ENCODE data around the gene MLF2.
A peak's percentile ranks its signal among the peaks of the same experiment; 100 is the strongest.

The MLF2 gene

GRCh38 chr12:6784296-6784695, 31.4 kb upstream of the MLF2 start:
- Histone ChIP-seq H3K36me3 (ENCODE audit: insufficient read depth, low read length) (no peaks in the 10 kb centered on the region), H3K4me1 (ENCODE audit: insufficient read depth, low read length) (peaks cover 24% of the 10 kb centered on the region), H3K4me3 (ENCODE audit: low read length) (no peak overlapping the region), H3K9me3 (ENCODE audit: low read length) (no peaks in the 10 kb centered on the region), H3K27me3 (ENCODE audit: insufficient read depth, low read length) (no peaks in the 10 kb centered on the region), H2AFZ (ENCODE audit: low read depth, low read length) (no peak overlapping the region)

- Histone ChIP-seq H3K9me3 (ENCODE audit: low read length) (no peaks in the 10 kb centered on the region), H3K4me1 (ENCODE audit: insufficient read depth, low read length) (peaks cover 27% of the 10 kb centered on the region)
Observed at GRCh38 chr12:6783828-6784227, 30.9 kb upstream of the MLF2 start.

DNA sequence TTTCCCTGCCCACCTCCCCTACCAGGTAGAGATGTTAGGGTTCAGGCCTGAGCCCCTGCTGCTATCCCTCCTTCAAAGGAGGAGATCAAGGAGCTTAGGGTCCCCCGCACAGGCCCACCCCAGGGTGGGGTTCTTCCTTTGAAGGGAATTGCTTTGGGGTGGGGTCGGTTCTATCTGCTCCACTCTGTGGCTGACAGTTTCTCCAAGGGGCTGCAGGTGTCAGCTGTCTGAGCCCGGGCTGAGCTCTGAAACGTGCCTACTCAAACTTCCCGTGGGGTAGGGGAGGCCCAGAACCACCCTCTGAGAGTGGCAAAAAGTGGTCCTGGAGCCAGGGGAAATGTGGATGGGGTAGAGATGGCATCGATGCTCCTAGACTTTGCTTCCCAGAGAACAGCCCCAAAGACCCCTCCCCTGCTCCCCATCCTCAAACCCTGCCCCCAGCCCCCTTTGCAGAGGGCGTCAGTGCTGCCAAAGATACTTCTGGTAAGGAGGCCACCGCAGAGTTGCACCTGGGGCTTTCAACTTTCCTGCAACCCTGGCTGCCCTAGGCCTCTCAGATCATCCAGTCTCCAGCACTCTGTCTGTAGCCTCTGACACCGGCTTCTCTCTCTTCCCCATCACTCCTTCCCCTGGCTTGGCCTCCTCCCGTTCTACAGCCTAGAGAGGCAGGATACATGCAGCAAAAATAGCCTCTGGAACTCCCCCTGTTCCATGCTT, 30.1 kb upstream of the MLF2 start:
- H3K4me1 ChIP-seq (ENCODE audit: insufficient read depth, low read length): peaks cover 35% of the 10 kb centered on the region

More at GRCh38 chr12:6783828-6784227, 30.9 kb upstream of the MLF2 start:
- H3K4me3 ChIP-seq (ENCODE audit: low read length): no peak overlapping the region
- no peaks in the 10 kb centered on the region for H3K36me3 ChIP-seq (ENCODE audit: insufficient read depth, low read length)
- no peak overlapping the region for H2AFZ ChIP-seq (ENCODE audit: low read depth, low read length)
- H3K27me3 ChIP-seq (ENCODE audit: insufficient read depth, low read length): no peaks in the 10 kb centered on the region

GRCh38 chr12:6782119-6782518, 29.2 kb upstream of the MLF2 start:
- Histone ChIP-seq H3K4me3 (ENCODE audit: low read length) (no peak overlapping the region), H2AFZ (ENCODE audit: low read depth, low read length) (no peak overlapping the region), H3K4me1 (ENCODE audit: insufficient read depth, low read length) (peaks cover 39% of the 10 kb centered on the region)

More for the DNA sequence above, 30.1 kb upstream of the MLF2 start:
- Histone ChIP-seq H2AFZ (ENCODE audit: low read depth, low read length) (peak overlapping the region; percentile 9), H3K27me3 (ENCODE audit: insufficient read depth, low read length) (no peaks in the 10 kb centered on the region), H3K36me3 (ENCODE audit: insufficient read depth, low read length) (no peaks in the 10 kb centered on the region), H3K9me3 (ENCODE audit: low read length) (no peaks in the 10 kb centered on the region), H3K4me3 (ENCODE audit: low read length) (no peak overlapping the region)

DNA sequence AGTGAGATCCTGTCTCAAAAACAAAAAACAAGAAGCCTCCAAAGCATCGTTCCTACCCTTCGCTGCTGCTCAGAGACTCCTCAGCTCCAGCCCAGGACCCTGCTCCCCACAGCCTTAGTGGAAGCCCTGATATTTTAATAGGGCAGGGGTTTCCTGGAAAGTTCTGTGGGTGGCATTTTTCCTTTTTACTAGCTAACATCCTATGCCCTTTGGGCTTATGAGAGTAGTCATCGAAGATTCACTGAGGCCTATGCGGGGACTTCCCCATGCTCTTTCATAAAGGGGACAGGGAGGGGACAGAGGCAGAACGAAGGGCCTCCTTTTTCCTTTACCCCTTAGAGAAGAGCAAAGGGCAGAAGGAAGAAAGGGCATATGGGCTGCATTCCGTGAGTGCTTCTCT, 27.6 kb upstream of the MLF2 start:
- H2AFZ ChIP-seq (ENCODE audit: low read depth, low read length): no peak overlapping the region
- no peaks in the 10 kb centered on the region for H3K9me3 ChIP-seq (ENCODE audit: low read length)
- H3K27me3 ChIP-seq (ENCODE audit: insufficient read depth, low read length): no peaks in the 10 kb centered on the region
- H3K36me3 ChIP-seq (ENCODE audit: insufficient read depth, low read length): peaks cover 6% of the 10 kb centered on the region
- H3K4me3 ChIP-seq (ENCODE audit: low read length): no peak overlapping the region
- H3K4me1 ChIP-seq (ENCODE audit: insufficient read depth, low read length): peaks cover 30% of the 10 kb centered on the region

More at GRCh38 chr12:6782119-6782518, 29.2 kb upstream of the MLF2 start:
- no peaks in the 10 kb centered on the region for H3K9me3 ChIP-seq (ENCODE audit: low read length)
- no peaks in the 10 kb centered on the region for H3K27me3 ChIP-seq (ENCODE audit: insufficient read depth, low read length)
- H3K36me3 ChIP-seq (ENCODE audit: insufficient read depth, low read length): no peaks in the 10 kb centered on the region

- no peak overlapping the region for H3K4me3 ChIP-seq (ENCODE audit: low read length)
- peaks cover 30% of the 10 kb centered on the region for H3K4me1 ChIP-seq (ENCODE audit: insufficient read depth, low read length)
- H2AFZ ChIP-seq (ENCODE audit: low read depth, low read length): no peak overlapping the region
- peaks cover 12% of the 10 kb centered on the region for H3K36me3 ChIP-seq (ENCODE audit: insufficient read depth, low read length)
- no peaks in the 10 kb centered on the region for H3K9me3 ChIP-seq (ENCODE audit: low read length)
- no peaks in the 10 kb centered on the region for H3K27me3 ChIP-seq (ENCODE audit: insufficient read depth, low read length)
Observed at GRCh38 chr12:6779708-6780432, 26.9 kb upstream of the MLF2 start.

GRCh38 chr12:6778574-6779550, 25.9 kb upstream of the MLF2 start:
- peaks cover 16% of the 10 kb centered on the region for H3K36me3 ChIP-seq (ENCODE audit: insufficient read depth, low read length)
- H3K27me3 ChIP-seq (ENCODE audit: insufficient read depth, low read length): no peaks in the 10 kb centered on the region
- H3K4me1 ChIP-seq (ENCODE audit: insufficient read depth, low read length): peaks cover 29% of the 10 kb centered on the region
- no peaks in the 10 kb centered on the region for H3K9me3 ChIP-seq (ENCODE audit: low read length)
- no peak overlapping the region for H2AFZ ChIP-seq (ENCODE audit: low read depth, low read length)
- H3K4me3 ChIP-seq (ENCODE audit: low read length): peak overlapping the region; percentile 22

DNA sequence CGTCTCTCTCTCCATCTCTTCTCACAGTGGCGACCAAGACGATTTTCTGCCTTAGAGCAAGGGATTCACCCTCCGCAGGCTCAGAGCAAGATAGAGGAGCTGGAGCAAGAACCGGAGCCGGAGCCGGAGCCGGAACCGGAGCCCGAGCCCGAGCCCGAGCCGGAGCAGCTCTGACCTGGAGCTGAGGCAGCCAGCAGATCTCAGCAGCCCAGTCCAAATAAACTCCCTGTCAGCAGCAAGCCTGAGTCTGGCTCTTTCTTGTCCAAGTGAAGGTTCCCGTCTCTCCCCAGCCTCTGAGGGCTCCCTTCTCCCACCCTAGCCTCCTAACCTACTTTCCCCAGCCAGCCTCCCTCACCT, 25.3 kb upstream of the MLF2 start:
- H3K27me3 ChIP-seq (ENCODE audit: insufficient read depth, low read length): no peaks in the 10 kb centered on the region
- peaks cover 16% of the 10 kb centered on the region for H3K36me3 ChIP-seq (ENCODE audit: insufficient read depth, low read length)
- peaks cover 22% of the 10 kb centered on the region for H3K4me1 ChIP-seq (ENCODE audit: insufficient read depth, low read length)
- H3K4me3 ChIP-seq (ENCODE audit: low read length): peak overlapping the region; percentile 9
- no peaks in the 10 kb centered on the region for H3K9me3 ChIP-seq (ENCODE audit: low read length)
- H2AFZ ChIP-seq (ENCODE audit: low read depth, low read length): no peak overlapping the region

DNA sequence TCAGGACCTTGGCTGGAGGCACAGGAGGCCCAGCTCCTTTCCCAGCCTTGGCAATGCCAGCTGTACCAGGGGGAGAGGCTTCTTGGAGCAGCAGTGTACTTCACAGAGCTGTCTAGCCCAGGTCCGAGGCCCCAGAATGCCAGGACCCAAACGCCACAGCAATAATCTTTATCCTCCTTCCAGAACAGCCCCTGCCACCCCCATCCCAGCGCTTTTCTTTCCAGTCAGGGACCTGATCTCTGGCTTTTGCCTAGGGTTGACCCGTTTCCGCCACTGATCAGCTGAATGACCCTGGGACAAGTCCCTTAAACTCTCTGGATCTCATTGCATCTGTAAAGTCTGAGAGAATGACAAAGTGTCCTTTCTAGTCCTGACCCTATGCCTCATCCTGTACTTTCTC, 24.4 kb upstream of the MLF2 start:
- H3K4me3 ChIP-seq (ENCODE audit: low read length): no peak overlapping the region
- peaks cover 16% of the 10 kb centered on the region for H3K36me3 ChIP-seq (ENCODE audit: insufficient read depth, low read length)
- H3K27me3 ChIP-seq (ENCODE audit: insufficient read depth, low read length): no peaks in the 10 kb centered on the region
- peaks cover 22% of the 10 kb centered on the region for H3K4me1 ChIP-seq (ENCODE audit: insufficient read depth, low read length)
- H2AFZ ChIP-seq (ENCODE audit: low read depth, low read length): no peak overlapping the region
- no peaks in the 10 kb centered on the region for H3K9me3 ChIP-seq (ENCODE audit: low read length)

- no peak overlapping the region for H2AFZ ChIP-seq (ENCODE audit: low read depth, low read length)
- peaks cover 28% of the 10 kb centered on the region for H3K36me3 ChIP-seq (ENCODE audit: insufficient read depth, low read length)
- no peak overlapping the region for H3K4me3 ChIP-seq (ENCODE audit: low read length)
- no peaks in the 10 kb centered on the region for H3K27me3 ChIP-seq (ENCODE audit: insufficient read depth, low read length)
- no peaks in the 10 kb centered on the region for H3K9me3 ChIP-seq (ENCODE audit: low read length)
- H3K4me1 ChIP-seq (ENCODE audit: insufficient read depth, low read length): peaks cover 31% of the 10 kb centered on the region
Observed at GRCh38 chr12:6775185-6776174, 22.5 kb upstream of the MLF2 start.

DNA sequence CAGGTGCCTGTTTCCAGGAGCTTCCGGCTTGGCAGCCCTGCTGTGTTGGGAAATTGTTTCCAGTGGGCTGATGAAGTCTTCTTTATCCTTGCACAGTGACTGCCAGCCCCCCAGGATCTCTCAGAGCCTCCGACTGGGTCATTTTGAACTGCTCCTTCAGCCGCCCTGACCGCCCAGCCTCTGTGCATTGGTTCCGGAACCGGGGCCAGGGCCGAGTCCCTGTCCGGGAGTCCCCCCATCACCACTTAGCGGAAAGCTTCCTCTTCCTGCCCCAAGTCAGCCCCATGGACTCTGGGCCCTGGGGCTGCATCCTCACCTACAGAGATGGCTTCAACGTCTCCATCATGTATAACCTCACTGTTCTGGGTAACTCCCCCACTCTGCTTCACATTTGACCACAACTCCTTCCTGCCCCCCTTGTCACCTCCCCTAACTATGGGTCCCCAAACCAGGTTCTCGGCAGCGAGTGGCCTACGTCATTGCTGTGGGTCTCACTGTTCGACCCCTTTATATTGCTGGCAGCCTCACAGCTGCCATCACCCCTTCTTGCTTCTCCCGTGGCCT, 21.6 kb upstream of the MLF2 start:
- no peak overlapping the region for H3K4me3 ChIP-seq (ENCODE audit: low read length)
- H3K27me3 ChIP-seq (ENCODE audit: insufficient read depth, low read length): no peaks in the 10 kb centered on the region
- no peaks in the 10 kb centered on the region for H3K9me3 ChIP-seq (ENCODE audit: low read length)
- peaks cover 36% of the 10 kb centered on the region for H3K4me1 ChIP-seq (ENCODE audit: insufficient read depth, low read length)
- no peak overlapping the region for H2AFZ ChIP-seq (ENCODE audit: low read depth, low read length)
- H3K36me3 ChIP-seq (ENCODE audit: insufficient read depth, low read length): peaks cover 37% of the 10 kb centered on the region
